PC-9 (cell line): Measurements from ENCODE around the gene TMEM92. TPM values are rescaled to one million over a fixed set of nuclear protein-coding genes. Genes with fewer than 3 reads are reported as not detected.

Experiments
- BruUV-seq: library from RNA; stranded (reverse); fragments of 400-500 nt; replicated peaks from 2 replicates; lab custom pipeline; 2021; lab: Mats Ljungman, UMichigan
- CTCF ChIA-PET: fragments of 300-600 bp; sonication (Branson Sonifier 250); formaldehyde crosslinking; loops from one replicate; lab custom pipeline; 2022; ENCODE audit warnings: antibody characterized with exemption; lab: Charles Lee
- POLR2A ChIA-PET: fragments of 300-600 bp; sonication (Branson Sonifier 250); formaldehyde crosslinking; loops from one replicate; lab custom pipeline; 2022; ENCODE audit warnings: antibody characterized with exemption; ENCODE audit not compliant: unreplicated experiment; lab: Charles Lee
- DNase-seq, 2 experiments: peaks; one replicate each; pipeline versions ENCODE4 v3.0.0 to v3.0.0-alpha.2; 2015 to 2022; ENCODE audit warnings: mixed read lengths in 1 of 2
- H2AFZ ChIP-seq: fragments of 200-600 bp; sonication (generic); 2 replicates; pipeline ENCODE4 v1.8.1; 2017; ENCODE audit warnings: antibody characterized with exemption
- H3F3A ChIP-seq: fragments of 200-600 bp; sonication (generic); 2 replicates; pipeline ENCODE4 v1.8.1; 2017; ENCODE audit warnings: antibody characterized with exemption, mild to moderate bottlenecking, low read depth; ENCODE audit not compliant: insufficient read depth
- H3K27ac ChIP-seq: fragments of 200-600 bp; sonication (generic); 2 replicates; pipeline ENCODE4 v1.6.1; 2016; ENCODE audit warnings: mixed run types
- H3K27me3 ChIP-seq: fragments of 200-600 bp; sonication (generic); 2 replicates; pipeline ENCODE4 v1.6.1; 2016; ENCODE audit warnings: low read depth, mixed run types; ENCODE audit not compliant: insufficient read depth
- H3K36me3 ChIP-seq: fragments of 200-600 bp; sonication (generic); 2 replicates; pipeline ENCODE4 v1.6.1; 2016; ENCODE audit warnings: low read depth, mixed run types
- H3K4me1 ChIP-seq: fragments of 200-600 bp; sonication (generic); replicated peaks from 2 replicates; pipeline ENCODE4 v1.6.1; 2016; ENCODE audit warnings: mixed run types; ENCODE audit not compliant: insufficient read depth
- H3K4me2 ChIP-seq: fragments of 200-600 bp; sonication (generic); 2 replicates; pipeline ENCODE4 v1.6.1; 2017; ENCODE audit warnings: mixed run types
- H3K4me3 ChIP-seq: fragments of 200-600 bp; sonication (generic); 2 replicates; pipeline ENCODE4 v1.6.1; 2016; ENCODE audit warnings: mixed run types
- H3K79me2 ChIP-seq: fragments of 200-600 bp; sonication (generic); 2 replicates; pipeline ENCODE4 v1.6.1; 2017; ENCODE audit warnings: low read depth, mixed run types
- H3K9me2 ChIP-seq: fragments of 200-600 bp; sonication (generic); 2 replicates; pipeline ENCODE4 v1.8.1; 2017; ENCODE audit warnings: mild to moderate bottlenecking; ENCODE audit not compliant: insufficient read depth
- H3K9me3 ChIP-seq: fragments of 200-600 bp; sonication (generic); 2 replicates; pipeline ENCODE4 v1.8.1; 2016; ENCODE audit warnings: low read depth; ENCODE audit not compliant: insufficient read depth
- H4K20me1 ChIP-seq: fragments of 200-600 bp; sonication (generic); 2 replicates; pipeline ENCODE4 v1.8.1; 2017; ENCODE audit not compliant: insufficient read depth
- EZH2 ChIP-seq: fragments of 200-600 bp; sonication (generic); IDR thresholded peaks from 2 replicates; pipeline ENCODE4 v1.8.0; 2017; ENCODE audit warnings: antibody characterized with exemption, low read depth
- intact Hi-C: fragments of 100-400 bp; cut with micrococcal nuclease; formaldehyde crosslinking; loops from one replicate; pipeline ENCODE4 v1.10.0; 2022; ENCODE audit not compliant: unreplicated experiment
- total RNA-seq: library from RNA; stranded (reverse); gene quantifications from 2 replicates; pipeline ENCODE4 v1.2.3, GENCODE V29; 2021
- TF ChIP-seq, protein P1 (sequence below): fragments of 200-600 bp; sonication (generic); conservative IDR thresholded peaks from 2 replicates; pipeline ENCODE4 v1.6.1; 2017; ENCODE audit warnings: mixed run types, antibody characterized with exemption, mild to moderate bottlenecking, moderate library complexity

TMEM92 gene
- total RNA-seq, 1 experiment from 2014 or later, result 16.6 TPM

DNA sequence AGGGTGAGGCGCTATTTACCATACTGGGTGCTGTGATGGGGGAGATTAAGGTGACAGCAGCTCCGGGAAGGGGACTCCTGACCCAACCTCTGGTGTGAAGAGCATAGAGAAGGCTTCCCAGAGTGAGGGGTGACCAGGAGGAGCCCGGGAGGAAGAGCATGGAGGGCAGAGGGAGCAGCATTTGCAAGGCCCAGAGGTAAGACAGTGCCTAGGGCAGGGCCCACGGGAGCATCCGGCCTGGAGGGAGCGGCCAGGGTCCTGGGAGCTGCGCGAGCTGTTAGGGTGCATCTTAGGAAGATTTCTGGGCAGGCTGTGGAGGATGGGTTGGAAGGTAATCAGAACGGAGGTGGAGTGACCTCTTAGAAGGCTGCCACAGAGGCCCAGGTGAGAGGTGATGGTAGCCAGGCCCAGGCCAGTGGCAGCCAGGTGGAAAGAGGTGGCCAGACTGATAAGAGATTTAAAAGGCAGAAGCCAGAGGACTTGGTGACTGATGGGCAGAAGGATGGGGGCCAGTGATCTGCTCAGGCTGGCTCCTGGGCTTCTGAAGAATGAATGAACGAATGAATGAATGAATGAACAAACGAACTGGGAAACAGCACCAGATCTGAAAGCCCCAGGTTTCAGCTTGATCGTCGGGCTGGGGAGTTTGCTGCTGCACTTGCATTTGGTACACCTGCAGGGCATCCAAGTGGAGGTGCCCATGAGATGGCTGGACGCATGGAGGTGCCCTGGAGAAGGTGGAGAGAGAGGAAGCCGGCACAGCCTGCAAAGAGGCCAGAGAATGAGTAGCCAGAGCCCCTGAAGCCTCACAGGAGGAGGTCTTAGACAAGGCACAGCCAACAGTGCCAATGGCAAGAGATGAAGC, 13.0 kb upstream of the TMEM92 start:
- no peaks in the 10 kb centered on the region for H3F3A ChIP-seq
- H3K27ac ChIP-seq, result no peak overlapping the region
- TF ChIP-seq, protein P1, sequence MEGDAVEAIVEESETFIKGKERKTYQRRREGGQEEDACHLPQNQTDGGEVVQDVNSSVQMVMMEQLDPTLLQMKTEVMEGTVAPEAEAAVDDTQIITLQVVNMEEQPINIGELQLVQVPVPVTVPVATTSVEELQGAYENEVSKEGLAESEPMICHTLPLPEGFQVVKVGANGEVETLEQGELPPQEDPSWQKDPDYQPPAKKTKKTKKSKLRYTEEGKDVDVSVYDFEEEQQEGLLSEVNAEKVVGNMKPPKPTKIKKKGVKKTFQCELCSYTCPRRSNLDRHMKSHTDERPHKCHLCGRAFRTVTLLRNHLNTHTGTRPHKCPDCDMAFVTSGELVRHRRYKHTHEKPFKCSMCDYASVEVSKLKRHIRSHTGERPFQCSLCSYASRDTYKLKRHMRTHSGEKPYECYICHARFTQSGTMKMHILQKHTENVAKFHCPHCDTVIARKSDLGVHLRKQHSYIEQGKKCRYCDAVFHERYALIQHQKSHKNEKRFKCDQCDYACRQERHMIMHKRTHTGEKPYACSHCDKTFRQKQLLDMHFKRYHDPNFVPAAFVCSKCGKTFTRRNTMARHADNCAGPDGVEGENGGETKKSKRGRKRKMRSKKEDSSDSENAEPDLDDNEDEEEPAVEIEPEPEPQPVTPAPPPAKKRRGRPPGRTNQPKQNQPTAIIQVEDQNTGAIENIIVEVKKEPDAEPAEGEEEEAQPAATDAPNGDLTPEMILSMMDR, result no peak
- TF ChIP-seq EZH2, result no peak
- BruUV-seq, result TSS peak; percentile 23
- 0 out of 2 replicates have a peak, but pooled peaks cover 5% of the 10 kb centered on the region for H3K4me1 ChIP-seq
- ChIA-PET CTCF (no interaction called here), POLR2A (no interaction called here)
- H3K27me3 ChIP-seq, result peaks cover 7% of the 10 kb centered on the region; the same call in 1 of the 2 replicates
- no peaks in the 10 kb centered on the region for H3K36me3 ChIP-seq
- H2AFZ ChIP-seq, result no peak overlapping the region
- H3K4me3 ChIP-seq, result no peak overlapping the region
- no peaks in the 10 kb centered on the region for H4K20me1 ChIP-seq
- no peak overlapping the region for H3K4me2 ChIP-seq
- H3K9me3 ChIP-seq, result no peaks in the 10 kb centered on the region
- H3K79me2 ChIP-seq, result no peaks in the 10 kb centered on the region
- DNase-seq, result peak in 1 of 2 experiments; percentile 13
- H3K9me2 ChIP-seq, result no peaks in the 10 kb centered on the region
- intact Hi-C loops, result no loop called here

GRCh38 chr17:50262001-50262794, 12.1 kb upstream of the TMEM92 start:
- H3K27ac ChIP-seq, result no peak overlapping the region
- BruUV-seq, result no TSS peak

More at GRCh38 chr17:50262001-50262794, 12.1 kb upstream of the TMEM92 start:
- ChIA-PET POLR2A (no interaction called here), CTCF (interaction anchor here (0.7 kb wide), 1 partner anchor 50 kb away, joined by 4 read pairs; no protein-coding TSS in a partner anchor)
- Histone ChIP-seq H4K20me1 (no peaks in the 10 kb centered on the region), H3K4me1 (peaks cover 10% of the 10 kb centered on the region; the same call in 1 of the 2 replicates), H3K4me3 (no peak overlapping the region), H3K36me3 (no peaks in the 10 kb centered on the region), H3K9me2 (no peaks in the 10 kb centered on the region), H3K4me2 (no peak overlapping the region), H2AFZ (no peak overlapping the region), H3K9me3 (no peaks in the 10 kb centered on the region), H3K27me3 (peaks cover 7% of the 10 kb centered on the region; the same call in 1 of the 2 replicates), H3F3A (no peaks in the 10 kb centered on the region), H3K79me2 (no peaks in the 10 kb centered on the region)
- no peak for TF ChIP-seq EZH2
- TF ChIP-seq, protein P1, result no peak
- DNase-seq, result peak; percentile 46 to 73
- intact Hi-C loops, result no loop called here
